Stomach (tissue), 9 donors: Measurements from ENCODE around the gene BHLHE23. TPM values are rescaled to one million over a fixed set of nuclear protein-coding genes. Genes with fewer than 3 reads are reported as not detected.

Source experiments
- DNase-seq, 2 donors: peaks; one replicate each; pipeline versions ENCODE4 v3.0.0 to v3.0.0-alpha.2; 2013 to 2019
- H3K27ac ChIP-seq, 5 donors: fragments of 200-600 bp in 4 of 5; sonication (generic) in 4 of 5; one replicate each; pipeline ENCODE4 v1.5.1; 2013 to 2019; ENCODE audit warnings: mild to moderate bottlenecking in 1 of 5, moderate library complexity in 1 of 5
- H3K27me3 ChIP-seq, 3 donors: fragments of 200-600 bp; sonication (generic); one replicate each; pipeline ENCODE4 v1.5.1; 2017 to 2019; ENCODE audit warnings: mixed run types in 1 of 3
- H3K36me3 ChIP-seq, 4 donors: fragments of 200-600 bp; sonication (generic); 1 replicate in 3 of 4; 2 replicates in 1 of 4; pipeline ENCODE4 v1.5.1; 2016 to 2019
- H3K4me1 ChIP-seq, 4 donors: fragments of 200-600 bp; sonication (generic); one replicate each; pipeline ENCODE4 v1.5.1; 2016 to 2019
- H3K4me3 ChIP-seq, 4 donors: fragments of 200-600 bp; sonication (generic) in 3 of 4; one replicate each; pipeline ENCODE4 v1.5.1; 2016 to 2019; ENCODE audit warnings: mild to moderate bottlenecking in 1 of 4
- H3K9me3 ChIP-seq, 4 donors: fragments of 200-600 bp; sonication (generic); one replicate each; pipeline ENCODE4 v1.5.1; 2016 to 2019
- EP300 ChIP-seq: sonication (generic); formaldehyde crosslinking; IDR thresholded peaks from one replicate; pipeline ENCODE4 v1.6.1; 2017; ENCODE audit warnings: antibody characterized with exemption
- POLR2A ChIP-seq, 4 donors: fragments of 450-650 bp; IDR thresholded peaks; one replicate each; pipeline ENCODE4 v1.6.1; 2016; ENCODE audit warnings: antibody characterized with exemption in 4 of 4, control low read depth in 2 of 4, mild to moderate bottlenecking in 1 of 4, moderate library complexity in 1 of 4
- POLR2AphosphoS5 ChIP-seq, 3 donors: sonication (generic); formaldehyde crosslinking; IDR thresholded peaks; one replicate each; pipeline ENCODE4 v1.6.1; 2016; ENCODE audit warnings: antibody characterized with exemption in 3 of 3
- WGBS, 5 donors: extraction: QIAGEN DNeasy Blood & Tissue Kit in 3 of 5; methylation state at CpG; one replicate each; pipeline versions ENCODE4 v1.1.5 to v1.1.7; 2013 to 2018; 5-methylcytosine and 5-hydroxymethylcytosine counted together
- intact Hi-C: fragments of 100-400 bp; cut with DNase I; formaldehyde crosslinking; loops from one replicate; pipeline ENCODE4 v1.15.1; 2023; ENCODE audit warnings: low total_unique reads
- polyA plus RNA-seq, 3 donors: library from polyadenylated mRNA; stranded (reverse); fragments of 200-250 nt; gene quantifications; one replicate each; pipeline ENCODE4 v1.2.3, GENCODE V29; 2013
- total RNA-seq, 5 donors: library from RNA; depleted of rRNA; stranded (reverse); fragments of >200 nt; gene quantifications; one replicate each; pipeline versions ENCODE4 v1.1.0 to v1.2.3, GENCODE V29; 2014 to 2016
- TF ChIP-seq, protein P1 (sequence below), 7 experiments: fragments of 450-650 bp in 4 of 7; fragments of 200-600 bp in 3 of 7; sonication (generic) in 3 of 7; IDR thresholded peaks; one replicate each; pipeline ENCODE4 v1.5.1; 2016 to 2019; ENCODE audit warnings: antibody characterized with exemption in 7 of 7, control low read depth in 2 of 7, mild to moderate bottlenecking in 1 of 7
- donor health status: healthy with polysubstance abuse.
- donor health status: Bipolar disorder and iron deficiency.
- donor health status: healthy.

Gene BHLHE23
- total and polyA plus RNA-seq, 8 donors, result 0.55 TPM; not detected in 7

GRCh38 chr20:63000036-63000435 lies 6.7 kb downstream of the BHLHE23 start:
- WGBS, 5 donors, result 83 to 87% (median 84%) methylated on average over 6 to 14 of the region's 14 CpGs
- Histone ChIP-seq H3K27me3 (peaks cover 13 to 100% (median 90%) of the 10 kb centered on the region in 3 donors), H3K9me3 (peaks cover 0 to 7% (median 0%) of the 10 kb centered on the region in 4 donors), H3K4me3 (no peak overlapping the region), H3K27ac (no peak overlapping the region), H3K36me3 (no peaks in the 10 kb centered on the region), H3K4me1 (peaks cover 0 to 5% (median 3%) of the 10 kb centered on the region in 4 donors)
- DNase-seq, result no peak
- intact Hi-C loops, result loop anchor here (10.0 kb wide), 2 partner anchors 95 to 125 kb away; no protein-coding TSS in a partner anchor
- TF ChIP-seq POLR2AphosphoS5 (IDR thresholded peaks at IDR 0.05) (no peak), EP300 (no peak), POLR2A (IDR thresholded peaks at IDR 0.05) (no peak)
- TF ChIP-seq, protein P1, sequence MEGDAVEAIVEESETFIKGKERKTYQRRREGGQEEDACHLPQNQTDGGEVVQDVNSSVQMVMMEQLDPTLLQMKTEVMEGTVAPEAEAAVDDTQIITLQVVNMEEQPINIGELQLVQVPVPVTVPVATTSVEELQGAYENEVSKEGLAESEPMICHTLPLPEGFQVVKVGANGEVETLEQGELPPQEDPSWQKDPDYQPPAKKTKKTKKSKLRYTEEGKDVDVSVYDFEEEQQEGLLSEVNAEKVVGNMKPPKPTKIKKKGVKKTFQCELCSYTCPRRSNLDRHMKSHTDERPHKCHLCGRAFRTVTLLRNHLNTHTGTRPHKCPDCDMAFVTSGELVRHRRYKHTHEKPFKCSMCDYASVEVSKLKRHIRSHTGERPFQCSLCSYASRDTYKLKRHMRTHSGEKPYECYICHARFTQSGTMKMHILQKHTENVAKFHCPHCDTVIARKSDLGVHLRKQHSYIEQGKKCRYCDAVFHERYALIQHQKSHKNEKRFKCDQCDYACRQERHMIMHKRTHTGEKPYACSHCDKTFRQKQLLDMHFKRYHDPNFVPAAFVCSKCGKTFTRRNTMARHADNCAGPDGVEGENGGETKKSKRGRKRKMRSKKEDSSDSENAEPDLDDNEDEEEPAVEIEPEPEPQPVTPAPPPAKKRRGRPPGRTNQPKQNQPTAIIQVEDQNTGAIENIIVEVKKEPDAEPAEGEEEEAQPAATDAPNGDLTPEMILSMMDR (IDR thresholded peaks at IDR 0.05), result no peak

DNA sequence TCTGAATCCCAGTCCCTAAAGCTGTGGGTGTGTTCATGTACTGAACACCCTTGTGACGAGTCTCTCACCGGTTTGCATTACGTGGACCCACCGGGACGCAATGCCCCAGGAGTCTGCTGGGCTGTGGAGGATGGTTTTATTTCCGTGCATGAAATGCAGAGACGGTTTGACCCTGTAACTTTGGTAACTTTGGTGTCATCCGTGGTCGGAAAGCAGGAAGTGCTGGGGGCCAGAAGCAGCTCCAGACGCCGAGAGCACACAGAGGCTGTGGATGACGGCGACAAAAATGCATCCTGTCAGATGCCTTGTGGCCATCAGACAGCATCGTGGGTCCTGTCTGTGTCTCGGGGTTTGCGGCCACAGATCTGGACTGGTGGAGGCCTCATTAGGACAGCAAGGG lies 7.2 kb downstream of the BHLHE23 start:
- Histone ChIP-seq H3K36me3 (no peaks in the 10 kb centered on the region), H3K9me3 (peaks cover 0 to 7% (median 0%) of the 10 kb centered on the region in 4 donors), H3K4me3 (no peak overlapping the region), H3K27ac (no peak overlapping the region), H3K27me3 (peaks cover 8 to 100% (median 85%) of the 10 kb centered on the region in 3 donors), H3K4me1 (peaks cover 0 to under 1% (median under 1%) of the 10 kb centered on the region in 4 donors)
- DNase-seq, result no peak
- 56 to 75% (median 69%) methylated on average over 16 of the region's 16 CpGs for WGBS, 5 donors
- intact Hi-C loops, result no loop called here
- TF ChIP-seq POLR2A (IDR thresholded peaks at IDR 0.05) (no peak), EP300 (no peak), POLR2AphosphoS5 (IDR thresholded peaks at IDR 0.05) (no peak)
- TF ChIP-seq, protein P1 (IDR thresholded peaks at IDR 0.05), result no peak

DNA sequence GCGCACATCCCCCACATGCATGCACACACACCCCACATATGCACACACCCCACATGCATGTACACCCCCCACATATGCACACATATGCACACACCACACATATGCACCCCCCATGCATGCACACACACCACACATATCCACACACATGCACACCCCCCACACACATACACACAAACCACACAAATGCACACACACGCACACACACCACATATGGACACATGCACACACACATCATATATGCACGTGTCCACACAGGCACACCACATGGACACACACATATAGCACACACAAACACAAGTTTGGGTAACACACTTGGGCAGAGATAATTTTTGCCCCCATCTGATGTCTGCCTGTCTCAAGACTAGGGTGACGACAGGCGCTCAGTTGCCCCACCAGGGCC lies 8.3 kb downstream of the BHLHE23 start:
- H3K9me3 ChIP-seq, result peaks cover 0 to 7% (median 0%) of the 10 kb centered on the region in 4 donors
- TF ChIP-seq EP300, result no peak
- TF ChIP-seq POLR2AphosphoS5 (IDR thresholded peaks at IDR 0.05), result no peak
- TF ChIP-seq, protein P1 (IDR thresholded peaks at IDR 0.05), result no peak
- no peak for TF ChIP-seq POLR2A (IDR thresholded peaks at IDR 0.05)
- H3K27ac ChIP-seq, result no peak overlapping the region
- H3K27me3 ChIP-seq, result peaks cover 5 to 100% (median 75%) of the 10 kb centered on the region in 3 donors
- no peak overlapping the region for H3K4me3 ChIP-seq
- intact Hi-C loops, result no loop called here
- H3K4me1 ChIP-seq, result no peaks in the 10 kb centered on the region
- DNase-seq, result no peak
- 70 to 86% (median 75%) methylated on average over 5 of the region's 5 CpGs for WGBS, 5 donors
- H3K36me3 ChIP-seq, result no peaks in the 10 kb centered on the region

DNA sequence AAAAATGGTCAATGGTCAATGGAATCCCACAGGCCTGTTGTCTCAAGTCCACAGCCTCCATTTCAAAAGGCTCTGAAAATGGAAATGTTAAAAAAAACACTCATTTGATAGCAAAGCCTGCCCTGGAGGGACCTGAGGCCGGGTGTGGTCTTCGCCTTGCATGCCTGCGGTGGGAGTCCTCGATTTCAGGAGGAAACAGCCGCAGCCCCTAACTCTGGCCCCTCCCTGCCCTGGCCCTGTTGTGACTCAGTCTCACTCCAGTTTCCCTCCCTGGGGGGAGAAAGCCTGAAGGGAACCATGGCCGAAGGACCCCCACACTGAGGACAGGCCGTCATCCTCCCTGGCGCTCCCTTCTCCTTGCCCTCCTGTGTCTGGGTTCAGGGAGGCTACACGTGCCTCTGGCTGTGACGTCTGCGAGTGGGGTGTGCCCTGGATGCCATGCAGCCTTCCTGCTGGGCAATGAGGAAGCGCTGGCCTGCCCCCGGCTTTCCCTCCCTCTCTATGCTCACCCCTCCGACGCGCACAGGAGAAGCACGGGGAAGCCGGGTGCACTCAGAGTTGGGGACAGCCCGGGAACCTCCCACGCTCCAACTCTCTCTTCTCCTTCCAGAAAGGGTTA lies 9.2 kb downstream of the BHLHE23 start:
- Histone ChIP-seq H3K4me1 (no peaks in the 10 kb centered on the region), H3K36me3 (no peaks in the 10 kb centered on the region), H3K27ac (no peak overlapping the region), H3K4me3 (no peak overlapping the region), H3K27me3 (peaks cover 5 to 98% (median 68%) of the 10 kb centered on the region in 3 donors), H3K9me3 (peaks cover 0 to 7% (median 0%) of the 10 kb centered on the region in 4 donors)
- intact Hi-C loops, result no loop called here
- no peak for DNase-seq
- WGBS, 5 donors, result 23 to 28% (median 26%) methylated on average over 17 to 20 of the region's 20 CpGs
- TF ChIP-seq POLR2AphosphoS5 (IDR thresholded peaks at IDR 0.05), result no peak
- TF ChIP-seq, protein P1 (IDR thresholded peaks at IDR 0.05), result no peak
- TF ChIP-seq EP300, result no peak
- TF ChIP-seq POLR2A (IDR thresholded peaks at IDR 0.05), result no peak
